ENCODE data around the gene RGP1. TPM values are rescaled to one million over a fixed set of nuclear protein-coding genes. Genes with fewer than 3 reads are reported as not detected.

The RGP1 gene
- total RNA-seq, 1 experiment from 2014 or later, result 25.1 TPM

GRCh38 chr9:35730486-35730854 lies 18.6 kb upstream of the RGP1 start:
- TF ChIP-seq CTCF (conservative IDR thresholded peaks at IDR 0.05) (no peak), EZH2 (IDR thresholded peaks at IDR 0.05; ENCODE audit: low read depth) (no peak)
- peak overlapping the region; percentile 79; the same call in 1 of the 2 replicates for H3K27ac ChIP-seq
- no peaks in the 10 kb centered on the region for H3K27me3 ChIP-seq (ENCODE audit: insufficient read depth, low read depth)
- peaks cover 28% of the 10 kb centered on the region for H3F3A ChIP-seq (ENCODE audit: insufficient read depth, low read depth)
- peaks cover 6% of the 10 kb centered on the region; the same call in 1 of the 2 replicates for H4K20me1 ChIP-seq (ENCODE audit: insufficient read depth)
- peak overlapping the region; percentile 89 for H3K4me2 ChIP-seq
- intact Hi-C loops (cut with micrococcal nuclease; ENCODE audit: unreplicated experiment), result loop anchor here (5.0 to 10.0 kb wide), 2 partner anchors 128 to 246 kb away; no protein-coding TSS in a partner anchor
- DNase-seq, result no peak
- H3K79me2 ChIP-seq (ENCODE audit: low read depth), result peaks cover 63% of the 10 kb centered on the region
- H3K36me3 ChIP-seq (ENCODE audit: low read depth), result 0 out of 2 replicates have a peak, but pooled peaks cover 7% of the 10 kb centered on the region
- no TSS peak for BruUV-seq (replicated peaks)
- ChIA-PET CTCF (interaction anchor here (0.8 to 1.3 kb wide), 2 partner anchors 34 to 69 kb away, joined by 3 to 4 read pairs; no protein-coding TSS in a partner anchor), POLR2A (ENCODE audit: unreplicated experiment) (interaction anchor here (0.5 kb wide), 1 partner anchor 66 kb away, joined by 3 read pairs; the partner anchor contains the start of gene ARHGEF39)
- peak overlapping the region; percentile 86; the same call in 1 of the 2 replicates for H3K4me3 ChIP-seq
- no peak overlapping the region for H2AFZ ChIP-seq
- peaks cover 48% of the 10 kb centered on the region for H3K4me1 ChIP-seq (replicated peaks; ENCODE audit: insufficient read depth)
- no peaks in the 10 kb centered on the region for H3K9me3 ChIP-seq (ENCODE audit: insufficient read depth, low read depth)
- no peaks in the 10 kb centered on the region for H3K9me2 ChIP-seq (ENCODE audit: insufficient read depth)

GRCh38 chr9:35731415-35732184 lies 17.5 kb upstream of the RGP1 start:
- no peaks in the 10 kb centered on the region for H3K9me3 ChIP-seq (ENCODE audit: insufficient read depth, low read depth)
- H4K20me1 ChIP-seq (ENCODE audit: insufficient read depth), result peaks cover 6% of the 10 kb centered on the region; the same call in 1 of the 2 replicates
- intact Hi-C loops (cut with micrococcal nuclease; ENCODE audit: unreplicated experiment), result loop anchor here (1.0 to 10.0 kb wide), 5 partner anchors 17 to 247 kb away; partner anchors contain the start of genes CCDC107, GBA2, RGP1 and RMRP
- H3K36me3 ChIP-seq (ENCODE audit: low read depth), result 0 out of 2 replicates have a peak, but pooled peaks cover 12% of the 10 kb centered on the region
- TF ChIP-seq CTCF (conservative IDR thresholded peaks at IDR 0.05), result no peak
- TF ChIP-seq EZH2 (IDR thresholded peaks at IDR 0.05; ENCODE audit: low read depth), result no peak
- peaks cover 63% of the 10 kb centered on the region for H3K79me2 ChIP-seq (ENCODE audit: low read depth)
- ChIA-PET POLR2A (ENCODE audit: unreplicated experiment) (interaction anchor here (0.6 to 2.4 kb wide), 4 partner anchors 18 to 935 kb away, joined by 4 to 28 read pairs (median 6); partner anchors contain the start of genes CCDC107 and RMRP), CTCF (interaction anchor here (0.9 to 1.6 kb wide), 4 partner anchors 16 to 68 kb away, joined by 3 to 4 read pairs (median 3); no protein-coding TSS in a partner anchor)
- H3K27ac ChIP-seq, result peak overlapping the region; percentile 79
- H2AFZ ChIP-seq, result peak overlapping the region; percentile 87
- no TSS peak for BruUV-seq (replicated peaks)
- H3K4me1 ChIP-seq (replicated peaks; ENCODE audit: insufficient read depth), result peaks cover 48% of the 10 kb centered on the region
- DNase-seq, result no peak
- no peaks in the 10 kb centered on the region for H3K9me2 ChIP-seq (ENCODE audit: insufficient read depth)
- no peaks in the 10 kb centered on the region for H3K27me3 ChIP-seq (ENCODE audit: insufficient read depth, low read depth)
- H3K4me2 ChIP-seq, result peak overlapping the region; percentile 89
- peaks cover 29% of the 10 kb centered on the region for H3F3A ChIP-seq (ENCODE audit: insufficient read depth, low read depth)
- H3K4me3 ChIP-seq, result peak overlapping the region; percentile 86

GRCh38 chr9:35732185-35732799 lies 16.8 kb upstream of the RGP1 start, which contains the start of the genes CREB3 and TLN1:
TSS of gene CREB3 (plus strand) at chr9:35732666. CDS start at chr9:35732773, 107 bp downstream.
TSS of gene TLN1 (minus strand) at chr9:35732195. CDS start at chr9:35725694, 6,501 bp downstream.
- Histone ChIP-seq H3K27me3 (ENCODE audit: insufficient read depth, low read depth) (no peaks in the 10 kb centered on the region), H3K9me2 (ENCODE audit: insufficient read depth) (no peaks in the 10 kb centered on the region), H3K4me1 (replicated peaks; ENCODE audit: insufficient read depth) (peaks cover 48% of the 10 kb centered on the region), H4K20me1 (ENCODE audit: insufficient read depth) (peaks cover 6% of the 10 kb centered on the region; the same call in 1 of the 2 replicates), H3K9me3 (ENCODE audit: insufficient read depth, low read depth) (no peaks in the 10 kb centered on the region), H3K36me3 (ENCODE audit: low read depth) (0 out of 2 replicates have a peak, but pooled peaks cover 12% of the 10 kb centered on the region), H3K79me2 (ENCODE audit: low read depth) (peaks cover 59% of the 10 kb centered on the region), H3K4me3 (peak within 1 kb of the TSS; percentile 86), H3F3A (ENCODE audit: insufficient read depth, low read depth) (peaks cover 35% of the 10 kb centered on the region), H2AFZ (peak within 1 kb of the TSS; percentile 93), H3K4me2 (peak within 1 kb of the TSS; percentile 89), H3K27ac (peak within 1 kb of the TSS; percentile 79)
- ChIA-PET CTCF (interaction anchor here (0.9 to 1.6 kb wide), 3 partner anchors 16 to 71 kb away, joined by 3 to 4 read pairs (median 4); no protein-coding TSS in a partner anchor), POLR2A (ENCODE audit: unreplicated experiment) (interaction anchor here (0.7 to 2.4 kb wide), 4 partner anchors 17 to 81 kb away, joined by 3 to 28 read pairs (median 6); partner anchors contain the start of genes CCDC107 and RMRP)
- no TSS peak for BruUV-seq (replicated peaks)
- TF ChIP-seq EZH2 (IDR thresholded peaks at IDR 0.05; ENCODE audit: low read depth) (no peak), CTCF (conservative IDR thresholded peaks at IDR 0.05) (no peak)
- peak; percentile 92 to 96 for DNase-seq
- intact Hi-C loops (cut with micrococcal nuclease; ENCODE audit: unreplicated experiment), result loop anchor here (1.0 to 10.0 kb wide), 5 partner anchors 17 to 247 kb away; partner anchors contain the start of genes CCDC107, GBA2, RGP1 and RMRP
